Astrocyte of the cerebellum (primary cell): ENCODE data around the gene PRR20B.
"Not testable (repeated sequence)": the region's sequence is repeated elsewhere in the genome, so short reads cannot be mapped to it uniquely, and the experiment has no call there.

Source experiments
- DNase-seq: peaks from one replicate; pipeline ENCODE4 v3.0.0-alpha.2; 2011; ENCODE audit warnings: low read depth
- H3K4me3 ChIP-seq: 2 replicates; pipeline ENCODE4 v1.5.1; 2011; ENCODE audit warnings: mild to moderate bottlenecking, low read depth, low read length, moderate library complexity
- in situ Hi-C: cut with HindIII; loops from 2 replicates; pipeline ENCODE4 v1.10.0; 2017; ENCODE audit warnings: low sequenced_read_pairs
- TF ChIP-seq, protein P1 (sequence below): IDR thresholded peaks from 2 replicates; pipeline ENCODE4 v1.5.1; 2012; ENCODE audit warnings: low read length, low read depth, moderate library complexity, mild to moderate bottlenecking; ENCODE audit errors: missing control alignments

Gene PRR20B

DNA sequence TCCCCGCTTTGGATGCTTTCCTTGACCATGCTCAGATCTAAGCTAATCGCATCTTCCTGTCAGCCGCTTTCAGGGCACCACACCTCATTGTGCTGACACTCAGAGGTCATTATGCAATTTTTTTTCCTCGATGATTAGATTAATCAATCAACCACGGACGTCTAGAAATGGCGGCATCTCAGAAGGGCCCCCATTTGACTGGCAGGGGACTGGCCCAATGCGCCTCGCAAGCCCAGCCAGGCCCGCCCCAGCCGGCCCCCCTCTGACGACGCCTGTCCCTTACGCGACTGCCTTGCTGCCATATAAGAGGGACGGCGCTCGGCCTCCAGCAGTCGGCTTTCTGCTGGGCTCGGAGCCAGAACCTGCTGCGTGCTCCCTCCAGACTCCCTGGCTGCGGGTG is 6.5 kb downstream of the PRR20B start, which contains the start of gene PRR20C:
TSS of gene PRR20C (plus strand) at position 301 of the 400 bp plus-strand sequence. CDS start 387 bp downstream, outside the sequence.
- in situ Hi-C loops, DNase-seq, H3K4me3 ChIP-seq: not testable (repeated sequence)

GRCh38 chr13:57160332-57160731 is 13.0 kb downstream of the PRR20B start, which contains the start of gene PRR20D:
PRR20D (plus strand) TSS chr13:57160632; CDS start chr13:57161019, 387 bp downstream.
- in situ Hi-C loops, DNase-seq, H3K4me3 ChIP-seq: not testable (repeated sequence)

- in situ Hi-C loops, H3K4me3 ChIP-seq, DNase-seq: not testable (repeated sequence)
Observed at GRCh38 chr13:57166897-57167296, 19.6 kb downstream of the PRR20B start, which contains the start of gene PRR20E. PRR20E (plus strand) TSS chr13:57167197; CDS start chr13:57167584, 387 bp downstream.

- DNase-seq: no peak
- no peak overlapping the region for H3K4me3 ChIP-seq
- TF ChIP-seq, protein P1, sequence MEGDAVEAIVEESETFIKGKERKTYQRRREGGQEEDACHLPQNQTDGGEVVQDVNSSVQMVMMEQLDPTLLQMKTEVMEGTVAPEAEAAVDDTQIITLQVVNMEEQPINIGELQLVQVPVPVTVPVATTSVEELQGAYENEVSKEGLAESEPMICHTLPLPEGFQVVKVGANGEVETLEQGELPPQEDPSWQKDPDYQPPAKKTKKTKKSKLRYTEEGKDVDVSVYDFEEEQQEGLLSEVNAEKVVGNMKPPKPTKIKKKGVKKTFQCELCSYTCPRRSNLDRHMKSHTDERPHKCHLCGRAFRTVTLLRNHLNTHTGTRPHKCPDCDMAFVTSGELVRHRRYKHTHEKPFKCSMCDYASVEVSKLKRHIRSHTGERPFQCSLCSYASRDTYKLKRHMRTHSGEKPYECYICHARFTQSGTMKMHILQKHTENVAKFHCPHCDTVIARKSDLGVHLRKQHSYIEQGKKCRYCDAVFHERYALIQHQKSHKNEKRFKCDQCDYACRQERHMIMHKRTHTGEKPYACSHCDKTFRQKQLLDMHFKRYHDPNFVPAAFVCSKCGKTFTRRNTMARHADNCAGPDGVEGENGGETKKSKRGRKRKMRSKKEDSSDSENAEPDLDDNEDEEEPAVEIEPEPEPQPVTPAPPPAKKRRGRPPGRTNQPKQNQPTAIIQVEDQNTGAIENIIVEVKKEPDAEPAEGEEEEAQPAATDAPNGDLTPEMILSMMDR: no peak
- in situ Hi-C loops: no loop called here
Observed at GRCh38 chr13:57191667-57192066, 44.4 kb downstream of the PRR20B start.
